Mesenchymal stem cell (in vitro differentiated cells and primary cell): Measurements from ENCODE around the gene ST8SIA1.
A peak's percentile ranks its signal among the peaks of the same experiment; 100 is the strongest.

ENCODE experiments used
- DNase-seq: peaks from one replicate; pipeline ENCODE4 v3.0.0-alpha.2; 2013
- H2AFZ ChIP-seq: one replicate; pipeline ENCODE4 v1.6.1; 2013; ENCODE audit warnings: low read depth, mild to moderate bottlenecking, control low read depth, inconsistent platforms, low read length, moderate library complexity
- H2AK5ac ChIP-seq: 2 replicates; pipeline ENCODE4 v1.6.1; 2013; ENCODE audit warnings: low read length, moderate library complexity, mild to moderate bottlenecking, inconsistent platforms; ENCODE audit not compliant: severe bottlenecking
- H2BK120ac ChIP-seq: one replicate; pipeline ENCODE4 v1.6.1; 2013; ENCODE audit warnings: low read depth, mild to moderate bottlenecking, inconsistent platforms, low read length, moderate library complexity
- H2BK12ac ChIP-seq, 2 experiments: one replicate each; pipeline ENCODE4 v1.6.1; 2013; ENCODE audit warnings: inconsistent platforms in 2 of 2, low read length in 2 of 2, mild to moderate bottlenecking in 2 of 2, moderate library complexity in 2 of 2, control low read depth in 1 of 2
- H2BK15ac ChIP-seq: one replicate; pipeline ENCODE4 v1.6.1; 2013; ENCODE audit warnings: mild to moderate bottlenecking, low read depth, inconsistent platforms; ENCODE audit not compliant: poor library complexity, severe bottlenecking
- H2BK5ac ChIP-seq: 2 replicates; pipeline ENCODE4 v1.6.1; 2013; ENCODE audit warnings: low read depth, mild to moderate bottlenecking, low read length, control low read depth, inconsistent platforms; ENCODE audit not compliant: poor library complexity, severe bottlenecking
- H3K14ac ChIP-seq, 2 experiments: one replicate each; pipeline ENCODE4 v1.6.1; 2013; ENCODE audit warnings: inconsistent platforms in 2 of 2, low read length in 2 of 2, control low read depth in 1 of 2, mild to moderate bottlenecking in 1 of 2, moderate library complexity in 1 of 2
- H3K18ac ChIP-seq, 2 experiments: one replicate each; pipeline ENCODE4 v1.6.1; 2013; ENCODE audit warnings: inconsistent platforms in 2 of 2, low read length in 2 of 2, control low read depth in 1 of 2, low read depth in 1 of 2, mild to moderate bottlenecking in 1 of 2
- H3K23ac ChIP-seq, 2 experiments: one replicate each; pipeline ENCODE4 v1.6.1; 2013; ENCODE audit warnings: inconsistent platforms in 2 of 2, low read length in 2 of 2, mild to moderate bottlenecking in 2 of 2, moderate library complexity in 2 of 2, control low read depth in 1 of 2
- H3K27ac ChIP-seq: 2 replicates; pipeline ENCODE4 v1.5.1; 2013; ENCODE audit warnings: mild to moderate bottlenecking, moderate library complexity, low read length, control low read depth, inconsistent platforms; ENCODE audit not compliant: poor library complexity, severe bottlenecking
- H3K27me3 ChIP-seq, 2 experiments: 2 replicates each; pipeline versions ENCODE4 v1.6.1 to v1.7.0; 2013; ENCODE audit warnings: low read length in 2 of 2, mild to moderate bottlenecking in 2 of 2, moderate library complexity in 2 of 2, control low read depth in 1 of 2, inconsistent platforms in 1 of 2; ENCODE audit not compliant: control insufficient read depth in 1 of 2, insufficient read depth in 1 of 2
- H3K36me3 ChIP-seq, 2 experiments: 2 replicates each; pipeline versions ENCODE4 v1.6.1 to v1.7.0; 2013; ENCODE audit warnings: low read length in 2 of 2, control low read depth in 1 of 2, inconsistent platforms in 1 of 2, low read depth in 1 of 2, mild to moderate bottlenecking in 1 of 2; ENCODE audit not compliant: insufficient read depth in 2 of 2, control insufficient read depth in 1 of 2
- H3K4ac ChIP-seq, 2 experiments: one replicate each; pipeline ENCODE4 v1.6.1; 2013; ENCODE audit warnings: inconsistent platforms in 2 of 2, low read length in 2 of 2, mild to moderate bottlenecking in 2 of 2, moderate library complexity in 2 of 2, control low read depth in 1 of 2, low read depth in 1 of 2
- H3K4me1 ChIP-seq: 2 replicates; pipeline ENCODE4 v1.6.1; 2013; ENCODE audit warnings: low read depth, low read length, control low read depth; ENCODE audit not compliant: control insufficient read depth, insufficient read depth
- H3K4me2 ChIP-seq: 2 replicates; pipeline ENCODE4 v1.6.1; 2013; ENCODE audit warnings: low read length, mild to moderate bottlenecking, inconsistent platforms; ENCODE audit not compliant: poor library complexity, severe bottlenecking
- H3K4me3 ChIP-seq, 2 experiments: 2 replicates each; pipeline versions ENCODE4 v1.5.1 to v1.7.0; 2013; ENCODE audit warnings: low read length in 2 of 2, mild to moderate bottlenecking in 2 of 2, control low read depth in 1 of 2, low read depth in 1 of 2; ENCODE audit not compliant: insufficient read depth in 1 of 2
- H3K79me1 ChIP-seq: replicated peaks from 2 replicates; pipeline ENCODE4 v1.6.1; 2013; ENCODE audit warnings: mild to moderate bottlenecking, control low read depth, low read length, inconsistent platforms; ENCODE audit not compliant: poor library complexity, severe bottlenecking
- H3K9ac ChIP-seq: 2 replicates; pipeline ENCODE4 v1.7.0; 2013; ENCODE audit warnings: mild to moderate bottlenecking, low read length, moderate library complexity
- H3K9me3 ChIP-seq: 2 replicates; pipeline ENCODE4 v1.7.0; 2013; ENCODE audit warnings: mild to moderate bottlenecking, low read length; ENCODE audit not compliant: control insufficient read depth
- H4K8ac ChIP-seq: one replicate; pipeline ENCODE4 v1.6.1; 2013; ENCODE audit warnings: inconsistent platforms, mild to moderate bottlenecking, low read length, moderate library complexity
- H4K91ac ChIP-seq: one replicate; pipeline ENCODE4 v1.6.1; 2013; ENCODE audit warnings: mild to moderate bottlenecking, low read length, inconsistent platforms
- WGBS: methylation state at CpG from one replicate; pipeline ENCODE4 v1.1.7; 2013; ENCODE audit warnings: mixed read lengths; 5-methylcytosine and 5-hydroxymethylcytosine counted together

ST8SIA1 gene

DNA sequence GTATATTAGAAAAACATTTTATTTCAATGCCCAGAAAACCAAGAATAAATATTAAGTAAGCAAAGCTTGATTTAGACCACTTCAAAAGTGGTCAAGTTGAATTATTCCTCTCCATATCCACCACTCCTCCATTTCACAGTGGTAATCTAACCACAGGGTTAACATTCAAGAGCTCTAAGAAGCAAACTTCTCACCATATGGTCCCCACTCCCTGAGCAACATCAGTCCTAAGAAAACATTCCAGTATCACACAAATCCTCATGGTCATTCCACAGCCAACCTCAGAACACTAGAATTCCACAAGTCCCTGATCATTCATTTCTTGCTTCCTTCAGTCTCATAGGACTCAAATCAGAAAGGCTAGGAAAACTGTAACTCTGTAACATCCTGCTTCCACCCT lies 47.9 kb downstream of the ST8SIA1 start:
- H2BK12ac ChIP-seq = no peak overlapping the region
- peak; percentile 77 for DNase-seq
- no peak overlapping the region for H3K4me2 ChIP-seq
- no peak overlapping the region for H2AK5ac ChIP-seq
- no peak overlapping the region for H2AFZ ChIP-seq
- H2BK15ac ChIP-seq = no peak overlapping the region
- no peak overlapping the region for H3K23ac ChIP-seq
- H3K27ac ChIP-seq = peak overlapping the region; percentile 87
- H3K14ac ChIP-seq = no peak overlapping the region
- H3K4me3 ChIP-seq = no peak overlapping the region
- H3K9me3 ChIP-seq = no peaks in the 10 kb centered on the region
- no peak overlapping the region for H2BK5ac ChIP-seq
- no peak overlapping the region for H2BK120ac ChIP-seq
- no peak overlapping the region for H4K8ac ChIP-seq
- no peak overlapping the region for H3K18ac ChIP-seq
- H3K79me1 ChIP-seq = no peaks in the 10 kb centered on the region
- no peak overlapping the region for H4K91ac ChIP-seq
- peak overlapping the region; percentile 8 for H3K9ac ChIP-seq
- H3K4me1 ChIP-seq = peaks cover 10% of the 10 kb centered on the region
- H3K27me3 ChIP-seq = no peaks in the 10 kb centered on the region
- H3K4ac ChIP-seq = no peak overlapping the region
- no peaks in the 10 kb centered on the region for H3K36me3 ChIP-seq

- Histone ChIP-seq H3K18ac (no peak overlapping the region), H4K91ac (no peak overlapping the region), H4K8ac (no peak overlapping the region), H3K9me3 (no peaks in the 10 kb centered on the region), H3K9ac (peak overlapping the region; percentile 7), H3K4me3 (no peak overlapping the region), H2AK5ac (no peak overlapping the region), H3K4me2 (no peak overlapping the region), H3K79me1 (no peaks in the 10 kb centered on the region), H2AFZ (no peak overlapping the region), H3K27me3 (no peaks in the 10 kb centered on the region), H2BK15ac (no peak overlapping the region), H3K14ac (no peak overlapping the region), H3K23ac (no peak overlapping the region), H3K27ac (peak overlapping the region; percentile 87), H3K4me1 (peaks cover 10% of the 10 kb centered on the region), H2BK5ac (no peak overlapping the region), H3K4ac (no peak overlapping the region), H2BK12ac (no peak overlapping the region), H2BK120ac (no peak overlapping the region), H3K36me3 (no peaks in the 10 kb centered on the region)
- DNase-seq = no peak
- no CpG with 5 or more reads among the region's 1 CpG for WGBS
Observed at GRCh38 chr12:22285846-22286245, 48.7 kb downstream of the ST8SIA1 start.

DNA sequence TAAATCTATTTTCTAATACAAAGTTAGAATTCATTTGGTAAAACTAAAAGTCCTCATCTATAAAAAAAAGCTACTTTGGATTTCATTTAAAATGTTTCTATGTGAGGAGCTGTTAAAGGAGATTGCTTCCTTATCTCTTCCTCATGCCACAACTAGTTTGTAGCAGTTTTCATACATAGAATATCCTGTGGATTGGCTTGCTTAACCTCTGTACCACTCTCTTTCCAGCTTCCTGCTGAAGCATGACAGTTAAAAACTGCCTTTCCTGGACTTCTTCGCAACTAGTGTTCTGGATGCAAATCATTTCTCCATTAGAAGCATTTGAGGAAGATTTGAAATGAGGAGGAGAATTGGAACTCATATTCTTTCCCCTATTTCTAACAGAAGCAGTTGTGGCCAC lies 49.6 kb downstream of the ST8SIA1 start:
- WGBS = no CpG with 5 or more reads among the region's 1 CpG

DNA sequence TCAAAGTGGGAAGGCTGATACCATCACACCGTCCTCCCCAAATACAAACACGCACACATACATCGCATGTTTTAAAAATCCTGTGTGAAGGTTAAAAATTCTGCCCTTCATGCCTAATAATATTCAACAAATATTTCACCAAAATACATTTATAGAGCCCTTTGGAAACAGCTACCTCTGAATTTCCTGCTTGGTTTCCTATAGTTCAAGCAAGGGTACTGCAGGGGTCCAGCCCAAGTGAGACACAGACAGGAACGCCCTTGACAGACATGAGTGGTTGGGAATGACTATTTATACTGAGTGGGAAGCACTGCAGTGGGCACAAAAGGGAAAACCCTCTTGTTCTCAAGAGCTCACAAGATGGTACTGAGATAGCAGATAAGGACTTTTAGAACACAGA lies 51.0 kb downstream of the ST8SIA1 start:
- Histone ChIP-seq H3K27me3 (no peaks in the 10 kb centered on the region), H3K4me3 (no peak overlapping the region), H3K36me3 (no peaks in the 10 kb centered on the region), H3K79me1 (no peaks in the 10 kb centered on the region), H3K9ac (peak overlapping the region; percentile 55), H3K18ac (no peak overlapping the region), H3K4ac (peak overlapping the region in 1 of 2 experiments; percentile 39), H2BK15ac (no peak overlapping the region), H3K9me3 (no peaks in the 10 kb centered on the region), H2AFZ (no peak overlapping the region), H3K27ac (peak overlapping the region; percentile 99), H2AK5ac (peak overlapping the region; percentile 36), H3K23ac (no peak overlapping the region), H4K91ac (peak overlapping the region; percentile 18), H4K8ac (no peak overlapping the region), H3K4me2 (no peak overlapping the region), H2BK12ac (peak overlapping the region; percentile 18 to 57), H2BK5ac (peak overlapping the region; percentile 68), H3K4me1 (peaks cover 10% of the 10 kb centered on the region), H3K14ac (no peak overlapping the region), H2BK120ac (no peak overlapping the region)
- no peak for DNase-seq
- WGBS = 94% methylated on average over 4 of the region's 4 CpGs

More for the DNA sequence above, 49.6 kb downstream of the ST8SIA1 start:
- Histone ChIP-seq H3K9ac (no peak overlapping the region), H4K91ac (no peak overlapping the region), H2BK15ac (no peak overlapping the region), H3K14ac (no peak overlapping the region), H2BK120ac (no peak overlapping the region), H3K79me1 (no peaks in the 10 kb centered on the region), H3K23ac (no peak overlapping the region), H2AFZ (no peak overlapping the region), H3K4me2 (no peak overlapping the region), H4K8ac (no peak overlapping the region), H2BK5ac (no peak overlapping the region), H2BK12ac (no peak overlapping the region), H3K4me1 (peaks cover 10% of the 10 kb centered on the region), H3K27ac (no peak overlapping the region), H3K4ac (no peak overlapping the region), H3K9me3 (no peaks in the 10 kb centered on the region), H3K36me3 (no peaks in the 10 kb centered on the region), H2AK5ac (peak overlapping the region; percentile 99), H3K27me3 (no peaks in the 10 kb centered on the region), H3K18ac (no peak overlapping the region), H3K4me3 (no peak overlapping the region)
- peak; percentile 15 for DNase-seq
